Lung (tissue), 12 donors: ENCODE data around the gene SLC19A1. TPM values are rescaled to one million over a fixed set of nuclear protein-coding genes. Genes with fewer than 3 reads are reported as not detected.

Experiments
- ATAC-seq: fragments of 200-7000 bp; cut with Tn5 transposase; one replicate; pipeline ENCODE4 v1.9.1; 2020; ENCODE audit warnings: moderate number of reproducible peaks; ENCODE audit not compliant: insufficient read depth, low FRiP score
- DNase-seq, 3 donors: peaks; one replicate each; pipeline ENCODE4 v3.0.0-alpha.2; 2013 to 2017
- H3K27ac ChIP-seq, 2 donors: one replicate each; pipeline ENCODE4 v1.5.1; 2013; ENCODE audit warnings: mild to moderate bottlenecking in 2 of 2, moderate library complexity in 2 of 2, control low read depth in 1 of 2, inconsistent platforms in 1 of 2, low read depth in 1 of 2, low read length in 1 of 2
- H3K27me3 ChIP-seq, 3 donors: one replicate each; pipeline ENCODE4 v1.5.1; 2013; ENCODE audit warnings: low read length in 2 of 3; ENCODE audit not compliant: control insufficient read depth in 3 of 3, insufficient read depth in 3 of 3
- H3K36me3 ChIP-seq, 4 donors: one replicate each; pipeline ENCODE4 v1.5.1; 2013; ENCODE audit warnings: low read length in 4 of 4, mild to moderate bottlenecking in 1 of 4, moderate library complexity in 1 of 4; ENCODE audit not compliant: control insufficient read depth in 4 of 4, insufficient read depth in 4 of 4
- H3K4me1 ChIP-seq, 5 donors: one replicate each; pipeline ENCODE4 v1.5.1; 2013; ENCODE audit warnings: low read length in 5 of 5, mild to moderate bottlenecking in 2 of 5, moderate library complexity in 1 of 5; ENCODE audit not compliant: control insufficient read depth in 5 of 5, insufficient read depth in 5 of 5
- H3K4me3 ChIP-seq: one replicate; pipeline ENCODE4 v1.5.1; 2013; ENCODE audit warnings: mild to moderate bottlenecking, control low read depth, moderate library complexity
- H3K9ac ChIP-seq, 2 donors: one replicate each; pipeline ENCODE4 v1.5.1; 2013; ENCODE audit warnings: low read length in 2 of 2, control low read depth in 1 of 2; ENCODE audit not compliant: insufficient read depth in 1 of 2
- H3K9me3 ChIP-seq, 4 donors: one replicate each; pipeline ENCODE4 v1.5.1; 2013; ENCODE audit warnings: low read length in 3 of 4, mild to moderate bottlenecking in 1 of 4, moderate library complexity in 1 of 4; ENCODE audit not compliant: control insufficient read depth in 4 of 4, insufficient read depth in 3 of 4
- whole genome bisulfite sequencing, 2 donors: extraction: QIAGEN DNeasy Blood & Tissue Kit; methylation state at CpG; one replicate each; pipeline ENCODE4 v1.1.7; 2013; 5-methylcytosine and 5-hydroxymethylcytosine counted together
- polyA plus RNA-seq, 2 donors: library from polyadenylated mRNA; stranded (reverse); fragments of 200-250 nt; gene quantifications; one replicate each; pipeline ENCODE4 v1.2.1, GENCODE V29; 2013
- total RNA-seq, 2 donors: library from RNA; depleted of rRNA in 1 of 2; stranded (reverse); fragments of >200 nt in 1 of 2; gene quantifications; one replicate each; pipeline ENCODE4 v1.2.1, GENCODE V29; 2014 to 2021
- TF ChIP-seq, protein P1 (sequence below): IDR thresholded peaks from 2 replicates; pipeline ENCODE4 v1.5.1; 2012; ENCODE audit warnings: mild to moderate bottlenecking; ENCODE audit errors: control extremely low read depth, extremely low read depth
- donor health status: control.
- donor health status: control.
- donor health status: Bipolar disorder and iron deficiency.
- donor health status: healthy.
- donor health status: DM: yes; HTN: yes; CAD: no.

SLC19A1 gene
- total and polyA plus RNA-seq, 4 donors = 23.8 to 42.0 (median 26.2) TPM

DNA sequence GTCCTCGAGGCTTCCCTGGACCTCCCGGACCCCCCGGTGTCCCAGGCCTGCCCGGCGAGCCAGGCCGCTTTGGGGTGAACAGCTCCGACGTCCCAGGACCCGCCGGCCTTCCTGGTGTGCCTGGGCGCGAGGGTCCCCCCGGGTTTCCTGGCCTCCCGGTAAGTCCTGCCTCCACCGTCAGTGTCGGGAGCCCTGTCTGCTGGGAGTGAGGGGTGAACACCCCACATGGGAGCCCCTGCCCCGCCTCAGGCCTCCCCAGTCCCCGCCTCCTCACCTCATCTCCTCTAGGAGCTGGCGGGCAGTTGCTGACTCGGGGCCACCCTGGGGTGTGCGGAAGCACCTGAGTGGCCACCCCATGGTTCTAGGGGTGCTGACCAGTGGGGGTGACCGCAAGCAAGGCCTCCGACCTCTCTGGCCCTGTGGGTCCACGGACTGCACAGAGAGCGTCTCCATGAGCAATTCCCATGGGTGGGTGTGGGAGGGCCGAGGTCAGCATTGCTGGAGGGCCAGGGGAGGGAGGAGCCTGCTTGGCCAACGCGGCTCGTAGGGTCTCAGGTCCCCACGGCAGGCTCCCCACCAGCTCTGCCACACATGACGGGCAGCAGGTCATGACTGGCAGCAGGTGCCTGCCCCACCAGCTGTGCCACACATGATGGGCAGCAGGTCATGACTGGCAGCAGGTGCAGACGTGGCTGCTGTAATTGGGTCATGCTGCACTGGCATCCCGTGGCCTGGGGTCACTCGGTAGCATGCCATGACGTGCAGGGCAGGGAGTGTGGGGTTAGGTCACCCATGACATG lies 61.3 kb downstream of the SLC19A1 start:
- peaks cover 0 to 16% (median 8%) of the 10 kb centered on the region in 4 donors for H3K36me3 ChIP-seq
- no peak for ATAC-seq
- DNase-seq = no peak
- H3K9me3 ChIP-seq = no peaks in the 10 kb centered on the region
- no peak overlapping the region for H3K27ac ChIP-seq
- TF ChIP-seq, protein P1, sequence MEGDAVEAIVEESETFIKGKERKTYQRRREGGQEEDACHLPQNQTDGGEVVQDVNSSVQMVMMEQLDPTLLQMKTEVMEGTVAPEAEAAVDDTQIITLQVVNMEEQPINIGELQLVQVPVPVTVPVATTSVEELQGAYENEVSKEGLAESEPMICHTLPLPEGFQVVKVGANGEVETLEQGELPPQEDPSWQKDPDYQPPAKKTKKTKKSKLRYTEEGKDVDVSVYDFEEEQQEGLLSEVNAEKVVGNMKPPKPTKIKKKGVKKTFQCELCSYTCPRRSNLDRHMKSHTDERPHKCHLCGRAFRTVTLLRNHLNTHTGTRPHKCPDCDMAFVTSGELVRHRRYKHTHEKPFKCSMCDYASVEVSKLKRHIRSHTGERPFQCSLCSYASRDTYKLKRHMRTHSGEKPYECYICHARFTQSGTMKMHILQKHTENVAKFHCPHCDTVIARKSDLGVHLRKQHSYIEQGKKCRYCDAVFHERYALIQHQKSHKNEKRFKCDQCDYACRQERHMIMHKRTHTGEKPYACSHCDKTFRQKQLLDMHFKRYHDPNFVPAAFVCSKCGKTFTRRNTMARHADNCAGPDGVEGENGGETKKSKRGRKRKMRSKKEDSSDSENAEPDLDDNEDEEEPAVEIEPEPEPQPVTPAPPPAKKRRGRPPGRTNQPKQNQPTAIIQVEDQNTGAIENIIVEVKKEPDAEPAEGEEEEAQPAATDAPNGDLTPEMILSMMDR = no peak
- peaks cover 0 to 3% (median 0%) of the 10 kb centered on the region in 3 donors for H3K27me3 ChIP-seq
- H3K4me1 ChIP-seq = peaks cover 0 to 7% (median 3%) of the 10 kb centered on the region in 5 donors
- no peak overlapping the region for H3K9ac ChIP-seq
- WGBS, 2 donors = 92 to 96% methylated on average over 35 of the region's 35 CpGs
- H3K4me3 ChIP-seq = no peak overlapping the region

DNA sequence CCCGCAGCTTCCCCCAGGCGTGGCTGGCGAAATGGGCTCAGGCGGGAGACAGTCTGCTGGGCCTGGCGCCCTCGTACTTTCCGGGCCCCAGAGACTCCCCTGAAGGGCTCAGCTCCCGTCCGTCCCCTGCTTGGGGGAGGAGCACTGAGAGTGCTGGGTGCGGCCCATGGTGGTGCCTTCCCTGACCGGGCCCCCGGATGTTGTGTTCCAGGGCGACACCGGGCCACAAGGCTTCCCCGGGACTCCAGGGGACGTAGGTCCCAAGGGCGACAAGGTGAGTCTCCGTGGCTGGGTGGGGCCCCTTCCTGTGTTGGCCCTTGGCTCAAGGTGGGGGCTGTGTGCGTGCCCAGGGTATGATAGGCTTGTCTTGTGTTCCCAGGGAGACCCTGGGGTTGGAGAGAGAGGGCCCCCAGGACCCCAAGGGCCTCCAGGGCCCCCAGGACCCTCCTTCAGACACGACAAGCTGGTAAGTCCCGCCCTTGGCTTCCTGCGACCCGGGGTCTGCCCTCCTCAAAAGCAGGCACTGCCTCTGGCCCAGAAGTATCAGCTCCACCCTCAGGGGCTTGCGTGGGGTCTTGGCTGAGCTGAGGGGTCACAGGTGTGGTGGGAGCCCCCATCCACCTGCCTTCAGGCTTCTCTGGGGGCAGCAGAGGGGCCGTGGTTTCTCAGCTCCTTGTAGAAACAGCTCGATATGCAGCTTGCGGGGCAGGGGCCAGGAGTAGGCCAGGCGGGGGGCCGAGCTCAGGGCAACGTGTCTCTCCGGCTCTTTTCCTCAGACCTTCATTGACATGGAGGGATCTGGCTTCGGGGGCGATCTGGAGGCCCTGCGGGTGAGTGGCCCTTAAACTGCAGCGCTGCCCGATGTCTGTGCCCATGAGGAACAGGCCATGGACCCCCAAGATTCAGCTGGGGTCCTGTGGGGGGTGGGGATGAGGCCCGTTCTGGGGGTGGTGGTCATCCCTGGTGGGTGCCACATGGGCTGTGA lies 62.3 kb downstream of the SLC19A1 start:
- no peak overlapping the region for H3K4me3 ChIP-seq
- H3K4me1 ChIP-seq = peaks cover 0 to 7% (median 3%) of the 10 kb centered on the region in 5 donors
- H3K9ac ChIP-seq = no peak overlapping the region
- no peaks in the 10 kb centered on the region for H3K9me3 ChIP-seq
- 76 to 92% methylated on average over 37 of the region's 37 CpGs for WGBS, 2 donors
- TF ChIP-seq, protein P1 = no peak
- DNase-seq = no peak
- H3K36me3 ChIP-seq = peaks cover 0 to 21% (median 8%) of the 10 kb centered on the region in 4 donors
- no peak overlapping the region for H3K27ac ChIP-seq
- ATAC-seq = no peak
- peaks cover 0 to 3% (median 0%) of the 10 kb centered on the region in 3 donors for H3K27me3 ChIP-seq

DNA sequence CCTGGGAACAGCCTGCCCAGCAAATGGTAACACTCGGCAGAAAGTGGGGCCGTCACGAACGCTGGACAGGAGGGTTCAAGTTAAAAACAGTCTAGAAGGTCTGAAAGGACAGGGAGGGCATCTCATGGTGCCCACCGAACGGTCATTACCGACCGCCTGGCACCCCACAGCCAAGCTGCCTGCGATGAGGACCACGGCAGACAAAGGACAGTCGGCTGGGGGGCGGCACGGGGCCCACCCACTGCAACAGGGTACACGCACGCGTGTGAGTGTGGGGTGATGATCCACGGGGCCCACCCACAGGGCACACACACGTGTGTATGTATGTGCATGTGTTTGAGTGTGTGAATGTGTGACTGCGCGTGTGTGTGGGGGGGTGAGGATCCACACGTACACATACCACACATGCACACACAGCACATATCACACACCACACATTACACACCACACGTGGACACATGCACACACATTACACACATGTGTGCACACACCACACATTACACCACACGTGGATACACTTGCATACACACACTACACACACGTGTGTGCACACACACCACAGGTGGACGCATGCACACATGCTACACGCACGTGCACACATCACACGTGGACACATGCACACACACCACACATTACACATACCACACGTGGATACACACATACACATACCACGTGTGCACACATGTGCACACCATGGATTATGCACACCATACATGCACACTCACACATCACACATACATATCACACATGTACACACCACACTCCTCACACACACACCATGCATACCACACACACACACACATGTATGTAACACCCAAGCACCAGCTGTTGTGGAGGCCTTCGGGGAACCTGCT lies 63.2 kb downstream of the SLC19A1 start:
- H3K36me3 ChIP-seq = peaks cover 0 to 23% (median 5%) of the 10 kb centered on the region in 4 donors
- TF ChIP-seq, protein P1 = no peak
- peak overlapping the region in 1 of 2 donors; percentile 69 for H3K27ac ChIP-seq
- H3K4me1 ChIP-seq = peaks cover 0 to 7% (median 3%) of the 10 kb centered on the region in 5 donors
- H3K4me3 ChIP-seq = no peak overlapping the region
- no peak for ATAC-seq
- H3K9me3 ChIP-seq = no peaks in the 10 kb centered on the region
- H3K27me3 ChIP-seq = peaks cover 0 to 3% (median 0%) of the 10 kb centered on the region in 3 donors
- no peak for DNase-seq
- H3K9ac ChIP-seq = no peak overlapping the region
- 80 to 91% methylated on average over 31 of the region's 31 CpGs for WGBS, 2 donors
